DND-41 (cell line): ENCODE data around the gene HCRTR1.

Experiments
- EZH2 ChIP-seq: IDR thresholded peaks from 3 replicates; pipeline ENCODE4 v1.6.1; 2012; ENCODE audit warnings: borderline replicate concordance, low read depth, mild to moderate bottlenecking, moderate library complexity, low read length, inconsistent platforms; ENCODE audit not compliant: severe bottlenecking
- TF ChIP-seq, protein P1 (sequence below): IDR thresholded peaks from 2 replicates; pipeline ENCODE4 v1.5.1; 2012; ENCODE audit warnings: borderline replicate concordance, low read length, moderate library complexity, mild to moderate bottlenecking; ENCODE audit not compliant: poor library complexity, severe bottlenecking; ENCODE audit errors: extremely low read depth

DNA sequence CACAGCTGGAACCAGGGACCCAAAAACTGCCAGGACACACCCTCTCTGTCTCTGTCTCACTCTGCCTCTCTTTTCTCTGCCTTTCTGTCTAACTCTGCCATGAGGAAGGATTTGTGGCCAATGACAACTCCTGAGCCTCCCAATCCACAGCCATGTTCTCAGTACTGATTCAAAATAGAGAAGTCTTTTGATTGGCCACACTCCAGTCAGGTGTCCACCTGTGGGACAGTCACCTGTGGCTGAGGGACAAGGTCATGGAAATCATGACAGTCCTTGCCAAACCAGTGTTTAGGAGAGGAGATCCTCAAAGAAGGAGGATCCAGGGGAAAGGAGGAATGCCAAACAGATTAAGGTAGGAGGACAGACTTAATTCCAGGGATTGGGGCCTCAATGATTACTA, 25.4 kb upstream of the HCRTR1 start:
- TF ChIP-seq, protein P1, sequence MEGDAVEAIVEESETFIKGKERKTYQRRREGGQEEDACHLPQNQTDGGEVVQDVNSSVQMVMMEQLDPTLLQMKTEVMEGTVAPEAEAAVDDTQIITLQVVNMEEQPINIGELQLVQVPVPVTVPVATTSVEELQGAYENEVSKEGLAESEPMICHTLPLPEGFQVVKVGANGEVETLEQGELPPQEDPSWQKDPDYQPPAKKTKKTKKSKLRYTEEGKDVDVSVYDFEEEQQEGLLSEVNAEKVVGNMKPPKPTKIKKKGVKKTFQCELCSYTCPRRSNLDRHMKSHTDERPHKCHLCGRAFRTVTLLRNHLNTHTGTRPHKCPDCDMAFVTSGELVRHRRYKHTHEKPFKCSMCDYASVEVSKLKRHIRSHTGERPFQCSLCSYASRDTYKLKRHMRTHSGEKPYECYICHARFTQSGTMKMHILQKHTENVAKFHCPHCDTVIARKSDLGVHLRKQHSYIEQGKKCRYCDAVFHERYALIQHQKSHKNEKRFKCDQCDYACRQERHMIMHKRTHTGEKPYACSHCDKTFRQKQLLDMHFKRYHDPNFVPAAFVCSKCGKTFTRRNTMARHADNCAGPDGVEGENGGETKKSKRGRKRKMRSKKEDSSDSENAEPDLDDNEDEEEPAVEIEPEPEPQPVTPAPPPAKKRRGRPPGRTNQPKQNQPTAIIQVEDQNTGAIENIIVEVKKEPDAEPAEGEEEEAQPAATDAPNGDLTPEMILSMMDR: no peak
- TF ChIP-seq EZH2: no peak
